A549 (cell line): Measurements from ENCODE around the gene IFFO2. TPM values are rescaled to one million over a fixed set of nuclear protein-coding genes. Genes with fewer than 3 reads are reported as not detected.
A peak's percentile ranks its signal among the peaks of the same experiment; 100 is the strongest.

Experiments
- ATAC-seq, 2 experiments: fragments of 200-7000 bp in 1 of 2; fragments of >200 bp in 1 of 2; cut with Nextera tagmentation in 1 of 2; cut with Tn5 transposase in 1 of 2; 3 replicates each; pipeline versions ENCODE4 v1.8.0 to v1.9.1; 2018 to 2020; ENCODE audit warnings: mild to moderate bottlenecking in 1 of 2, moderate library complexity in 1 of 2
- CTCF ChIA-PET: fragments of 300-600 bp; sonication (Branson Sonifier 250); formaldehyde crosslinking; extraction: SDS; loops from one replicate; lab custom pipeline; 2021; ENCODE audit warnings: antibody characterized with exemption, inconsistent platforms; lab: Yijun Ruan, JAX
- POLR2A ChIA-PET: fragments of 350-600 bp; formaldehyde crosslinking; extraction: SDS; loops from one replicate; lab custom pipeline; 2021; ENCODE audit warnings: antibody characterized with exemption, inconsistent platforms; lab: Yijun Ruan, JAX
- DNase-seq, 2 experiments: peaks; one replicate each; pipeline versions ENCODE4 v3.0.0 to v3.0.0-alpha.2; 2011 to 2016; ENCODE audit warnings: low read depth in 1 of 2, low spot score in 1 of 2
- FAIRE-seq: peaks from 2 replicates; lab custom pipeline; 2011; peaks lifted over from hg19 to GRCh38; lab: Jason Lieb, UNC
- H3K27ac ChIP-seq, 2 experiments: fragments of >200 bp; sonication (Bioruptor Twin); formaldehyde crosslinking; 3 replicates each; pipeline ENCODE4 v1.5.1; 2016 to 2017
- H3K4me1 ChIP-seq: fragments of >200 bp; sonication (Bioruptor Twin); formaldehyde crosslinking; 3 replicates; pipeline ENCODE4 v1.6.1; 2016
- H3K4me2 ChIP-seq: fragments of >200 bp; sonication (Bioruptor Twin); formaldehyde crosslinking; 3 replicates; pipeline ENCODE4 v1.6.1; 2016
- H3K4me3 ChIP-seq: fragments of >200 bp; sonication (Bioruptor Twin); formaldehyde crosslinking; 3 replicates; pipeline ENCODE4 v1.5.1; 2016
- H3K9me3 ChIP-seq: fragments of >200 bp; sonication (Bioruptor Twin); formaldehyde crosslinking; 3 replicates; pipeline ENCODE4 v1.6.1; 2016
- BHLHE40 ChIP-seq: IDR thresholded peaks from 2 replicates; pipeline ENCODE4 v1.6.1; 2012; ENCODE audit warnings: low read depth, low read length, inconsistent platforms
- CBX2 ChIP-seq: fragments of 200-600 bp; sonication (generic); IDR thresholded peaks from 2 replicates; pipeline ENCODE4 v1.6.1; 2016; ENCODE audit warnings: low read depth, mild to moderate bottlenecking, borderline replicate concordance
- CBX8 ChIP-seq: fragments of 200-600 bp; sonication (generic); IDR thresholded peaks from 2 replicates; pipeline ENCODE4 v1.6.1; 2016
- CTCF ChIP-seq: fragments of >200 bp; sonication (Bioruptor Twin); formaldehyde crosslinking; IDR thresholded peaks from 3 replicates; pipeline ENCODE4 v1.5.1; 2016
- E2F6 ChIP-seq: IDR thresholded peaks from 2 replicates; pipeline ENCODE4 v1.6.1; 2012; ENCODE audit warnings: low read depth, borderline replicate concordance
- EHMT2 ChIP-seq: fragments of 200-600 bp; sonication (generic); IDR thresholded peaks from 2 replicates; pipeline ENCODE4 v1.6.1; 2016; ENCODE audit warnings: antibody characterized with exemption, low read depth, mild to moderate bottlenecking, moderate library complexity
- ESRRA ChIP-seq: fragments of 150-350 bp; IDR thresholded peaks from 2 replicates; pipeline ENCODE4 v1.6.1; 2014; ENCODE audit warnings: mild to moderate bottlenecking, low read length, borderline replicate concordance
- FOSB ChIP-seq: fragments of 250-450 bp; sonication (Bioruptor Pico); IDR thresholded peaks from 2 replicates; pipeline ENCODE4 v1.5.0; 2020; ENCODE audit warnings: mild to moderate bottlenecking, moderate library complexity
- HMGXB4 ChIP-seq: fragments of 250-450 bp; sonication (Bioruptor Pico); IDR thresholded peaks from 2 replicates; pipeline ENCODE4 v1.5.0; 2021; ENCODE audit warnings: mild to moderate bottlenecking, moderate library complexity, borderline replicate concordance
- HOXB5 ChIP-seq: fragments of 250-450 bp; sonication (Bioruptor Pico); IDR thresholded peaks from 2 replicates; pipeline ENCODE4 v1.5.0; 2020; ENCODE audit warnings: mild to moderate bottlenecking, moderate library complexity
- MAFK ChIP-seq: fragments of 450-650 bp; IDR thresholded peaks from 2 replicates; pipeline ENCODE4 v1.6.1; 2014; ENCODE audit not compliant: partially characterized antibody
- SMC3 ChIP-seq: fragments of >200 bp; sonication (Bioruptor Twin); formaldehyde crosslinking; IDR thresholded peaks from 3 replicates; pipeline ENCODE4 v1.6.1; 2018; ENCODE audit warnings: inconsistent platforms
- TP53 ChIP-seq: fragments of 250-450 bp; sonication (Bioruptor Pico); IDR thresholded peaks from 2 replicates; pipeline ENCODE4 v1.5.0; 2021; ENCODE audit warnings: mild to moderate bottlenecking, moderate library complexity
- WGBS: methylation state at CpG from one replicate; pipeline ENCODE4 v1.1.6; 2017; ENCODE audit errors: missing lambda C conversion rate; 5-methylcytosine and 5-hydroxymethylcytosine counted together
- polyA plus RNA-seq, 4 experiments: library from polyadenylated mRNA; depleted of rRNA in 3 of 4; stranded (reverse); fragments of >200 nt; fragmentation: RNase III in 1 of 4; extraction: RNeasy Plus Mini Kit Qiagen cat#74134 plus additional on column Dnase treatment in 1 of 4; gene quantifications; 2 replicates in 3 of 4; 3 replicates in 1 of 4; pipeline ENCODE4 v1.2.3, GENCODE V29; 2011 to 2017
- TF ChIP-seq, protein P1 (sequence below): fragments of 150-350 bp; IDR thresholded peaks from 2 replicates; pipeline ENCODE4 v1.6.1; 2014; ENCODE audit warnings: low read depth, mild to moderate bottlenecking, low read length

The IFFO2 gene
- polyA plus RNA-seq, 2 of the 4 experiments (the other 2 are of a cell fraction), result 24.3 to 53.9 TPM

- 76% methylated on average over 3 of the region's 3 CpGs for WGBS
- H3K4me2 ChIP-seq, result no peak overlapping the region
- DNase-seq, result no peak
- CTCF ChIA-PET, result no interaction called here
- H3K27ac ChIP-seq, result peak overlapping the region in 1 of 2 experiments; percentile 49; a peak in 2 of 6 replicates
- POLR2A ChIA-PET, result no interaction called here
- FAIRE-seq, result no peak
- no peak for ATAC-seq
- H3K4me3 ChIP-seq, result no peak overlapping the region
- TF ChIP-seq ESRRA (no peak), HOXB5 (CRISPR knock-in tag) (no peak)
- TF ChIP-seq, all 56 proteins: peak for 0
- H3K9me3 ChIP-seq, result no peaks in the 10 kb centered on the region
- peaks cover 32% of the 10 kb centered on the region for H3K4me1 ChIP-seq
Observed at GRCh38 chr1:18960821-18961220, 4.3 kb upstream of the IFFO2 start.

DNA sequence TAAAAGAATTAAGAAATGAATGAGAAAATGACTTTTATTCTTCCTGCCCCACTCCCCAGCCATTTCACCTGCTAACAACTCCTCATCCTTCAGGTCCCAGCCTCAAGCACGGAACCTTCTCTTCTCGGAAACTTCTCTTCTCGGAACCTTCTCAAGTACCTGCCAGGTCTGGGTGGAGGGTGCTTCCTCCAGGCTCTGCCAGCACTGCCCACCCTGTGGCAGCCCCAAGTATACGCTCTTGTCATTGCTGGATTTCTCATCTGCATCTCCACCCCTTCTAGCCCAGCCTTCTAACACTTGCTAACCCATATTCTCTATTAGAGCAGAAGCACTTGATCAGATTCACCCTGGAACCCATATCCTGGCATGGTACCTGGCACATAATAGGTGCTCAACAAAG lies 3.9 kb upstream of the IFFO2 start:
- DNase-seq, result no peak
- Histone ChIP-seq H3K4me1 (peaks cover 27% of the 10 kb centered on the region), H3K27ac (no peak overlapping the region), H3K9me3 (no peaks in the 10 kb centered on the region), H3K4me3 (no peak overlapping the region), H3K4me2 (no peak overlapping the region)
- WGBS, result 97% methylated on average over 4 of the region's 4 CpGs
- ATAC-seq, result no peak
- no peak for TF ChIP-seq E2F6
- ChIA-PET CTCF (no interaction called here), POLR2A (no interaction called here)
- no peak for FAIRE-seq

DNA sequence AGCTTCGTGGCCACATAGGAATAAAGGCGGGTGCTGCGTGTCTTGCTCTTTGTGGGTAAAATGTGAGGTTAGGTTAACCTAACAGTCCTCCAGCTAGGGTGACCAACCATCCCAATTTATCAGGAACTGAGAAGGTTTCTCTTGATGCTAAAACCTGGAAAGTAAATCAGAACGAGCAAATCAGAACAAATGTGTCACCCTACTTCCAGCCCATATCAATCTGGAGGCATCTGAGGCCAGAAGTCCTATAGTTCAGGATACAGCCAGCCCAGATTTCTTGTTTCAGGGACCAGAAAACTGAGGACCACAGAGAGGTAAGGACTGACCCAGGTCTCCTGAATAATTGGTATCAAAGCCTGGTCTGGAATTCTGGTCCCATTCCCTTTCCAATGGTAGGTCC lies 3.1 kb upstream of the IFFO2 start:
- no peaks in the 10 kb centered on the region for H3K9me3 ChIP-seq
- H3K4me2 ChIP-seq, result no peak overlapping the region
- TF ChIP-seq BHLHE40 (no peak), EHMT2 (no peak), TP53 (CRISPR knock-in tag) (no peak), HMGXB4 (CRISPR knock-in tag) (no peak), FOSB (no peak), CBX8 (no peak), SMC3 (no peak)
- TF ChIP-seq, protein P1, sequence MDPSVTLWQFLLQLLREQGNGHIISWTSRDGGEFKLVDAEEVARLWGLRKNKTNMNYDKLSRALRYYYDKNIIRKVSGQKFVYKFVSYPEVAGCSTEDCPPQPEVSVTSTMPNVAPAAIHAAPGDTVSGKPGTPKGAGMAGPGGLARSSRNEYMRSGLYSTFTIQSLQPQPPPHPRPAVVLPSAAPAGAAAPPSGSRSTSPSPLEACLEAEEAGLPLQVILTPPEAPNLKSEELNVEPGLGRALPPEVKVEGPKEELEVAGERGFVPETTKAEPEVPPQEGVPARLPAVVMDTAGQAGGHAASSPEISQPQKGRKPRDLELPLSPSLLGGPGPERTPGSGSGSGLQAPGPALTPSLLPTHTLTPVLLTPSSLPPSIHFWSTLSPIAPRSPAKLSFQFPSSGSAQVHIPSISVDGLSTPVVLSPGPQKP, result no peak
- TF ChIP-seq, all 56 proteins: peak for 0
- no peak overlapping the region for H3K4me3 ChIP-seq
- DNase-seq (no peak), ATAC-seq (no peak), FAIRE-seq (no peak)
- 73% methylated on average over 4 of the region's 4 CpGs for WGBS
- 0 out of 6 replicates have a peak overlapping the region, but pooled peaks of 1 of the 2 experiments have one; percentile 1 for H3K27ac ChIP-seq
- peaks cover 26% of the 10 kb centered on the region for H3K4me1 ChIP-seq
- ChIA-PET CTCF (no interaction called here), POLR2A (no interaction called here)

DNA sequence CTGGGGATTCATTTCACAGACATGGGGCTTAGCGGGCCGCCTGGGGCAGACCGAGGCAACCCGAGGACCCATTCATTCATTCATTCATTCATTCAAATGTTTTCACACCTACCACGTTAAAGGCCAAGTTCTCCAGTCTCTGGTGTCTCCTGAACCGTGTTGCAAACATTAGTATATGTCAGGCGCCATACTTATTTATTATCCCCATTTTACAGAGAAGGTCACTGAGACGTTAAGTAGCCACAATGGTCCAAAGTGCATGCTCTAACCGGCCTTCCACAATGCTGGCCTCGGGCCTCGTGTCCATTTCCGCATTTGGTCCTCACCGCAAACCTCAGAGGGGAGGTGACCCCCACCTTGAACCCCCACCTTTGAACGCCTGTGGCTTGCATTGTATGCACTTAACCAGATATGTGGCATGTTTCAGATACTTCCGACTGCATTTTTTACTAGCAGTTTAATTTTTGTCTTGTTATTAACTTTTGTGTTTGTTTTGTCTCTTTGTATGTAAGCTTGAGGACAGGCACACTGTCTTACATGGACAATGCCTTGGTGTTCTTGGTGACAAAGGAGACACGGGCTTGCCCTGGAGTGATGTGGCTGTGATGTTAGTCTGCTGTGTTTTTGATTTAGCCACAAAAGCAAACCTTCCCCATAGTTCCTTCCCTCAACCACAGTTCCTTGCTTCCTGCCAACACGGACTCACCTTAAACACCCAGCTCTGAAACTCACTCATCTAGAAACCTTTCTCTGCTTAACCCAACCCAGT lies 1.2 kb upstream of the IFFO2 start:
- H3K4me2 ChIP-seq, result peak overlapping the region; percentile 84
- WGBS, result 88% methylated on average over 17 of the region's 17 CpGs
- no peaks in the 10 kb centered on the region for H3K9me3 ChIP-seq
- ATAC-seq, result no peak
- no peak for TF ChIP-seq TP53 (CRISPR knock-in tag)
- no peak for TF ChIP-seq CTCF
- no peak for TF ChIP-seq MAFK
- no peak for TF ChIP-seq CBX2
- ChIA-PET CTCF (interaction anchor here (0.7 to 2.6 kb wide), 7 partner anchors 8 to 58 kb away, joined by 3 to 10 read pairs (median 4); no protein-coding TSS in a partner anchor), POLR2A (no interaction called here)
- H3K4me3 ChIP-seq, result no peak overlapping the region
- peak overlapping the region; percentile 71 to 87; a peak in 5 of 6 replicates for H3K27ac ChIP-seq
- no peak for FAIRE-seq
- no peak for DNase-seq
- peaks cover 37% of the 10 kb centered on the region for H3K4me1 ChIP-seq
